ENCODE data around the gene ULK2.

ULK2 gene

DNA sequence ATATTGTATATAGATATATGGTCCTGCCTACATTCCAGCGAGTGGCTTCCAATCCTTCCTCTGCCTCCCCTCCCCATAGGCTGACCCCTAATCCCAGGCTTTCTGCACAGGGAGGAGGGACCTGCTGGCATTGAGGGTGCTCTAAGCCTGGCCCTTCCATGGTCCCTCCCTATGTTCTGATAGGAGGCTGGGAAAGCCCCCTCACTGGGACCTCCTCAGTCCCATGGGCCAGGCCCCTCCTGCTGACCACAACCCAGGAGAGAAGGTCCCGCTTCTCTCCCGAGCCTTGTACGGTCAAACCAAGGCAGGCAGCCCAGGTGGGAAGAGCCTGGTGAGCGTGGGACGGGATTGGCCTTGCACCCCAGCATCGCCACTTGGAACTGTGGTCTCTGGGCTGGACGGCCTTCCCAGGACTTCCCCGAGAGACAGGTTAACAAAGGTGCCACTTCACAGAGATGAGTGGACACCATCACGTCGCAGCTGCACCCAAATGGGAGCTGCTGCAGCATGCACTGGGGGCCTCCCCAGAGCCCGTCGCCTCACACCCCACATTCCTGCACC is 120.5 kb downstream of the ULK2 start:
- DNase-seq (ENCODE audit: low spot score): no peak

- DNase-seq (ENCODE audit: low spot score): no peak
Measured at GRCh38 chr17:19746517-19746916, 121.2 kb downstream of the ULK2 start.

DNA sequence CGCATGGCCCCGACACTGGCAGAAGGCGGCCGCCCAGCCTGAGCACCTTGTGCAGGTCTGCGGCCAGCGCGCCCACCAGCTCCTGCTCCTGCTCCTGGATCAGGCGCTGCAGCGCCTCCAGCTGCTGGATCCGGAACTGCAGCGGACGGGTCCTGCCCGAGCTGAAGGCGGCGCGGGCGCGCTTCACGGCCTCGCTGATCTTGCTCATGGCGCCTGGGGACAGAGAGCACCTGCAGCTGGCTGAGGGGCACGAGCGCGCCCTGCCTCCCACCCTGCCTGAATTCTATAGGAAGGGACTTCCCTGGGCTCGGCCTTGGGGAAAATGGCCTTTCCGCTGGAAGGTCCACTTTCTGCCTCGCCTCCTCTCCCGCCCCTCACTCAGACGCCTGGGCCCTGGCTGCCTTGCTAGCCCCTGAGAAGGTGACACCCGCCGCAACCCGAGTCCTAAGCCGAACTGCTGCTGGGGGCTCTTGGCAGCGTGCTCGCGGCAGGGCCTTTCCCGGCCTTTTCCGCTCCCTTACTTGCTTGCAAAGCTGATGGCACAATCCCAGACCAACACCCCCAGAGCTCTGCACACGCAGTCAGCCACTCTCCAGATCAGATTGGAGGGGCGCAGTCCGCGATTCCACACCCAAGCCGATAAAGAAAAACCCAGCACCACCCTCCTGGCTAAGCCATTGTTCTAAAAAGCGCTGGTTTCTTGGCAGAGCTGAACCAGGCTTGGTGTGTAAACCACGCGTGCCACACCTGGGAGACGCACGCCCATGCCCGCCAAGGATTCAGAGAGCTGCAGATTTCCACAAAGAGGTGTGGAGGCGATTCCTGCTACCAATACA is 122.6 kb downstream of the ULK2 start:
- peak; percentile 80 for DNase-seq (ENCODE audit: low spot score)

DNA sequence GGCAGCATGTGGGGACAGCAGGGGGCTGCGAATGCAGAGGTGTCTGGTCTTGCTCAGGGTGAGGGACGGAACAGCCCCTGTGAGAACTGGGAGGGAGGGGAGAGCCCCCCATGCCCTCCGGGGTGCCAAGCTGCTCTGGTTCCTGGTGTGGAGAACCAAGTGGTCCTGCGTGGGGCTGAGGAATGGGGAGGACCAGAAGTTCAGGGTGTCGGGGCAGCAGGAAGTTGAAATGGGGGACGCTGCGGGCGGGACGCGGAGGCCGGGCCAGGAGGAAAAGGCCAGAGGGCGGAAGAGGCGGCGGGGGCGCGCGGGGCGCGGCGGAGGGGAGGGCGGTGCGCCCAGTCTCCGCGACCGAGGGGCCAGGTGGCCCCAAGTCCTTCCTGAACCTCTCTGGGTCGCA is 123.2 kb downstream of the ULK2 start:
- no peak for DNase-seq (ENCODE audit: low spot score)

DNA sequence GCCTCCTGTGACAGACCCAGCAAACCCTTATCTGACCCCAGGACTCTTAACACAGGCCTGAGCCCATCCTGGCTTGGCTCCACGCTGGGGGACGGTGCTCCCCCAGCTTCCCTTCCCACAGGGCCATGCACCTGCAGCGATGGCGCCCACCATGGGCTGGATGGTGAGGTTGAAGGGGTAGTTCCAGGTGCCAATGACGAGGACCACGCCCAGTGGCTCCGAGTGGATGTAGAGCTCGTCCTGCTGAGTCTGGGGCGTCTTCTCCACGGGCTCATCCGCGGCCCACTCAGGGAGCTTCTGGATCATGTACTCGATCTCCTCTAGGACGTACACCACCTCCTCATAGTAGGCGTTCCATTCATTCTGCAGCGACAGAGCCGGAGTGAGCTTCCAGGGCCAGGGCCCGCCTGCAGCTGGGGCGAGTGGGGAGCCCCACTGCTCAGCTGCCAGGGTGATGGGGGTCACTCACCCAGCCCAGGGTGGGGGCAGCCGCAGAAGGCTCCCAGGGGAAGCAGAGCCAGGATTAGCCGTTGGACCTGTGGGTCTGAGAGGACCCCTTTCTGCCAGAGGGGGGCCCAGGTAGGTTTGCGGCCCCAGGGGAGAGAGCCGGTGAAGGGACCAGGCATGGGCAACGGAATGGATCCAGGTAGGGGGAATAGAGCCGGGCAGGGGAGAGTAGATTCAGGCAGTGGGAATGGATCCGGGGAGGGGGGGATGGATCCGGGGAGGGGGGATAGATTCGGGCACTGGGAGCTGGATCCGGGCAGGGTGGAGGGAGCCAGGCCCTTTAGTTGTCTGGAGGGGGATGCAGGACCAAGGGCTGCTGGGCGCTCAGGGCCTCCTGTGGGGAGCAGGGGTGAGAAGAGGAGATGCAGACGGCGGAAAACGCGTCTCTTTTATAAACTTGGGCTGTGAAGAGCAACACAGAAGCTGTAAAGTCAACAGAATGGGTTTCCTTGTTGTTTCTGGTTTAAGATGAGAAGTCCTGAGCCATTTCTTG is 124.3 kb downstream of the ULK2 start:
- no peak for DNase-seq (ENCODE audit: low spot score)

- no peak for DNase-seq (ENCODE audit: low spot score)
Measured at GRCh38 chr17:19742495-19742894, 125.2 kb downstream of the ULK2 start.

DNA sequence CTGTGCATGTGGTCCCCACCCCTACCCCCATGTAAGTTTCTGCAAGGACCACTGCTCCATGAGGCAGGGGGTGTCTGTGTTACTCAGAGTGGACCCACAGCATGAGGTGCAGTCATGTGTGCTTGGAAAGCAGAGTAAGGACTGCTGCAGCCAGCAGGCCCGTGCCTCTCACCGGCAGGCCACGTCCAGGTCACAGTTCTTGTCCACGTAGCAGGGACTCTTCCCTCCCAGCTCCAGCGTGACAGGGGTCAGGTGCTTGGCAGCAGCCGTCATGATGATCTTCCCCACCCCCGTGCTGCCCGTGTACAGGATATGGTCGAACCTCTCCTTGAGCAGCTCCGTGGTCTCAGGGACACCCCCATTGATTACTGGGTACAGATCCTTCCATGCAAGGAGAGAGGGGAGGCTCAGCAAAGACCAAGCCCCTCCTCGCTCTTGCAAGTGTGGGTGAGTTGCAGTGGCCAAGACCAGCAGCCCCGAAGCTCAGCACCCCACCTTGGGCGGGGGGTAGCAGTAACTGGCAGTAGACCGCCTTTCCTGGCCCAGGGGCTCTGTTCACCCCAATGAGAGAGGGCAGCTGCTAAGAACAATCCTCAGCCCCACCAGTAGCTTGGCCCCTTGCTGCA is 125.8 kb downstream of the ULK2 start:
- DNase-seq (ENCODE audit: low spot score): no peak

GRCh38 chr17:19740933-19741332 is 126.8 kb downstream of the ULK2 start:
- no peak for DNase-seq (ENCODE audit: low spot score)

DNA sequence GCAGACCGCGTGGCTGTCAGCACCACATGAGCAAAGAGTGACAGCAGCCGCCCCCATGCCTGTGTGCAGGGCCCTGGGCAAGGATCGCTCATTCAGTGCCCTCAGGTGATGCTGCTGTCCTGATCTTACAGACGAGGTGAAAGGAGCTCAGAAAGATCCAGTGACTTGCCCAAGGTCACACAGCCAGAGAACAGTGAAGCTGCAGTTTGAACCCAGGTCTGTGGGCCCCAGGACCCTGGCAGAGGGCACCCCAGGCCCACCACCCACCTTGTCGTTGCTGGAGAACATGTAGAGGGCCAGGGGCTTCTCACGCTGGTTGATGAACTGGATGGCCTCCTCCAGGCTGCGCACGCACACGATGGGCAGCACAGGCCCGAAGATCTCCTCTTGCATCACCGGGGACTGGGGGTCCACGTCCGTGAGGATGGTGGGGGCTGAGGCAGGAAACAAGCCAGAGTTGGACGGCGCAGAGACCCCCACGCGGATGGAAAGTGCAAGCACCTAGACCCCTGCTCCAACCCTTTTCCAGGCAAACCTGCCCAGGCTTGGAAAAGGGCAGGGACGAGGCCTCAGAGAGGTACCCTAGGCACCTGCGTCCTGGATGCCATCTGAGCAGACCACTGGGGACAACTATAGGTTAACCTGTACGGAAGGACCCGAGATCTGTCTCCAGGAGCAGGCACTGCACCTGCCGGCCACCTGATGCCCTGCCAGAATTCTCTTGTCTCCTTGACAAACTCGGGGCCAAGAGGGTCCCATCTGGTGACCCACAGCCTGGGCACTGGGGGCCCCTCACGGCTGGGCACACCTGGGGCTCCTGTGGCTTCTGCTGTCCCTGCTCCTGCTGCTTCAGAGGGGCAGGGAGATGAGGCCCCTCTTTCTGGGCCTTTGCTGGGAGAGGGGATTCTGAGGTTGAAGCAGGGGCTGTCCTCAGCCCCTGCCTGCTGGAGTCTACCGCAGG is 128.2 kb downstream of the ULK2 start:
- no peak for DNase-seq (ENCODE audit: low spot score)

DNA sequence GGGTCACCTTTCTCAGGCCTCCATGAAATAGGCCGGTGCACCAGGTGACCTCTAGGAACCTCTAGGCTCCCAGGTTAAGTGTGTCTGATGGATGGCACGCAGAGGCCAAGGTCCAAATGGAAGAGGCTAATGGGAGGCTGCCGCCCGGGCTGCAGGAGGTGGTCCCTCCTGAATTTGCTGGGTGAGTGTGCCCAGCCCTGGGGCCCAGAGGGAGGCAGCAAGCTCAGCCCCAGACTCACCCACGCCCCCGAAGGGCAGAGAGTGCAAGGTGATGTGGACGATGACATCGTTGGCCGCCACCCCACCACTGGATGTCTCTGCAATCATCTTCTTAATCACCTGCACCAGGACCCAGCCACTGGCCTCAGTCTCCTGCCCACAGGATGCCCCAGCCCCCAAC is 129.0 kb downstream of the ULK2 start:
- DNase-seq (ENCODE audit: low spot score): no peak

- DNase-seq (ENCODE audit: low spot score): no peak
Measured at GRCh38 chr17:19738073-19738449, 129.7 kb downstream of the ULK2 start.

GRCh38 chr17:19737305-19738072 is 130.2 kb downstream of the ULK2 start:
- no peak for DNase-seq (ENCODE audit: low spot score)

DNA sequence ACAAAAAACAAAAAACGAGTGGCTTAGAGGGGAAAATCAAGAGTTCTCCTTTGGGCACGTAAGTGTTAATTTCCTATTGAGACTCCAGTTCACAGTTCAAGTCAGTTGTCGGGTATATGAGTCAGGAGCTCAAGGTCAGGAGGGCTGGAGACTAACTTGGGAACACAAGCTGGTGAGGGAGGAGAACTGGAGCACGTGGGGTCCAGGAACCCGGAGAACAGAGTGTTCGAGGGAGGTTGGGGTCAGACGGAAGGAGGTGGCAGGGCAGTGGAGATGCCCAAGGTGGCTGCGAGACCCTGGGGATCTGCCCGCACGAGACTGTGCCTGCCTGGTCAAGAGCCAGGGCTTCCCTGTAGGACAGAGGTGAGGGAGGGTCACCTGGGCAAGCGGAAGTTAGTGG is 131.7 kb downstream of the ULK2 start:
- DNase-seq (ENCODE audit: low spot score): no peak

- no peak for DNase-seq (ENCODE audit: low spot score)
Measured at GRCh38 chr17:19733953-19734526, 133.7 kb downstream of the ULK2 start.

DNA sequence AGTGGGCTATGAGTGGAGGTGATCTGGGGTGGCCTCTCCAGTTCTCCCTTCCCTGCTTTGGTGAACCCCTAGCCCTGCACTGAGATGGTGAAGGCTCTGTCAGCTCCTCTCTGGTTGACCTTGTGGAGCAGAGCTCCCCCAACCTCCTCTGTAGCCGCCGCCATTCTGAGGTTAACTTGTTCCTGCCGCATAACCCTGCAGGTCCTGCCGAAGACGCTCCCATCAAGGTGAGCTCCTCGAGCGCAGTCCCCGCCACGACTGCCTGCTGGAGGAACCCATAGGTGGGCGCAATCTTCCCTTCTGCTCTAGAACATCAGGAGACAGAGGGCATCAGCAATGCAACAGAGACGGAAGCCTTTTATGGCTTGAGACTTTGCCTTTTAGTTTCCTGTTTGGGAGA is 136.1 kb downstream of the ULK2 start:
- DNase-seq (ENCODE audit: low spot score): no peak

DNA sequence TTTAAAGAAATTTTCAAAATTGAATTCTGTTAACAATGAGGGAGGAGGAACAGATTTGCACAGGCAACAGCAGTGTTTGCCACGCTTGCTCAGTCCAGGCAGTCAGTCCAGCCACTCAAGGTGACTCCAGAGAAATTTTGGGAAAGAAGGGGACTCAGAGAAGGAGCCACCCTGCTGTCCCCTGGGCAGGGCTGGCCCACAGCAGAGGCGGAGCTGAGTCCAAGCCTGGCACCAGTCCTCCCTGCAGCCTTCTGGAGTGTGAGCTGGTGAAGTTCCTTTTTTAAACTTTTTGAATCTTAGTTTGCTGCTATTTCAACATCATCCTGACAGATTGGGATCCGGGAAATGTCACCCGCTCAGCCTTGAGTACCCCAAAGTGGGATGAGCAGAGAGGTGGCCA is 136.9 kb downstream of the ULK2 start:
- no peak for DNase-seq (ENCODE audit: low spot score)

DNA sequence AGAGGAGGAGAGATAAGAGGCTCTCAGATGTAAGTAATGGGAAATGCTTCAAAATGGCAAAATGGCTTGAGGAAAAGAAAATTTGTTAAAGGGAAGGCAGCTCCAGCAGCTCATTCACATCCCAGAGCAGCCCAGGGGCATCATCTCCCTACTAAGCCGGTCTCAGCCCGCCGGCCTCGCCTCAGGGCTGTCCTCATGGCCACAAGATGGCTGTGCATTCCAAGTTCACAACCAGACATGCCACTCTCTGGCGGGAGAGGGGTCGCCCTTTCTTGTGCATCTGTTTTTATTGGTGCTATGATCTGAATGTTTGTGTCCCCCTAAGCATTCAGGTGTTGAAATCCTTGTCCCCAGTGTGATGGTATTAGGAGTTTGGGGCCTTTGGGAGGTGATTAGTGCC is 137.8 kb downstream of the ULK2 start:
- no peak for DNase-seq (ENCODE audit: low spot score)

GRCh38 chr17:19728084-19728495 is 139.6 kb downstream of the ULK2 start:
- peak; percentile 44 for DNase-seq (ENCODE audit: low spot score)

GRCh38 chr17:19727501-19728078 is 140.1 kb downstream of the ULK2 start:
- DNase-seq (ENCODE audit: low spot score): peak; percentile 28

Data from kidney tubule cell (primary cell).